SK-N-SH (cell line): ENCODE results near the gene NAXE.

Experiments
- EP300 ChIP-seq, 2 experiments: IDR thresholded peaks; 2 replicates each; pipeline versions ENCODE4 v1.4.0 to v1.6.1; 2012; ENCODE audit warnings: borderline replicate concordance in 1 of 2, low read depth in 1 of 2, low read length in 1 of 2
- EZH2phosphoT487 ChIP-seq: fragments of 200-600 bp; sonication (generic); IDR thresholded peaks from 2 replicates; pipeline ENCODE4 v1.6.1; 2017; ENCODE audit warnings: low read depth, mixed run types, mild to moderate bottlenecking, antibody characterized with exemption, moderate library complexity, borderline replicate concordance
- FOSL2 ChIP-seq: IDR thresholded peaks from 2 replicates; pipeline ENCODE4 v1.4.0; 2012; ENCODE audit warnings: low read depth, mild to moderate bottlenecking, moderate library complexity, borderline replicate concordance
- FOXM1 ChIP-seq: IDR thresholded peaks from 2 replicates; pipeline ENCODE4 v1.4.0; 2012; ENCODE audit warnings: low read depth, mild to moderate bottlenecking
- GABPA ChIP-seq: IDR thresholded peaks from 2 replicates; pipeline ENCODE4 v1.4.0; 2012; ENCODE audit warnings: low read depth, mild to moderate bottlenecking
- GATA2 ChIP-seq: sonication (generic); formaldehyde crosslinking; IDR thresholded peaks from 2 replicates; pipeline ENCODE4 v1.5.0; 2020; ENCODE audit warnings: mild to moderate bottlenecking, missing genetic modification reagents
- RCOR1 ChIP-seq: fragments of 150-350 bp; IDR thresholded peaks from 2 replicates; pipeline ENCODE4 v1.6.1; 2017; ENCODE audit warnings: antibody characterized with exemption, low read length
- RXRA ChIP-seq: IDR thresholded peaks from 2 replicates; pipeline ENCODE4 v1.4.0; 2012; ENCODE audit warnings: low read depth, mild to moderate bottlenecking, borderline replicate concordance
- TAF1 ChIP-seq: IDR thresholded peaks from 2 replicates; pipeline ENCODE4 v1.6.1; 2012; ENCODE audit warnings: low read depth, mild to moderate bottlenecking, low read length, moderate library complexity, borderline replicate concordance
- TEAD4 ChIP-seq: IDR thresholded peaks from 2 replicates; pipeline ENCODE4 v1.4.0; 2012; ENCODE audit warnings: mild to moderate bottlenecking, borderline replicate concordance; ENCODE audit not compliant: insufficient read depth
- USF2 ChIP-seq: fragments of 150-350 bp; IDR thresholded peaks from 2 replicates; pipeline ENCODE4 v1.6.1; 2017; ENCODE audit warnings: antibody characterized with exemption, low read length, low read depth, borderline replicate concordance
- TF ChIP-seq, protein P1 (sequence below): fragments of 200-600 bp; sonication (generic); IDR thresholded peaks from 2 replicates; pipeline ENCODE4 v1.6.1; 2017; ENCODE audit warnings: antibody characterized with exemption, mild to moderate bottlenecking, moderate library complexity
- TF ChIP-seq, protein P2 (sequence below): IDR thresholded peaks from 2 replicates; pipeline ENCODE4 v1.6.1; 2012; ENCODE audit warnings: mild to moderate bottlenecking, low read depth, low read length, moderate library complexity
- TF ChIP-seq, protein P3 (sequence below): IDR thresholded peaks from 2 replicates; pipeline ENCODE4 v1.4.0; 2012; ENCODE audit warnings: low read depth, borderline replicate concordance

- no peak for TF ChIP-seq TAF1
- TF ChIP-seq RCOR1: no peak
- TF ChIP-seq, protein P1, sequence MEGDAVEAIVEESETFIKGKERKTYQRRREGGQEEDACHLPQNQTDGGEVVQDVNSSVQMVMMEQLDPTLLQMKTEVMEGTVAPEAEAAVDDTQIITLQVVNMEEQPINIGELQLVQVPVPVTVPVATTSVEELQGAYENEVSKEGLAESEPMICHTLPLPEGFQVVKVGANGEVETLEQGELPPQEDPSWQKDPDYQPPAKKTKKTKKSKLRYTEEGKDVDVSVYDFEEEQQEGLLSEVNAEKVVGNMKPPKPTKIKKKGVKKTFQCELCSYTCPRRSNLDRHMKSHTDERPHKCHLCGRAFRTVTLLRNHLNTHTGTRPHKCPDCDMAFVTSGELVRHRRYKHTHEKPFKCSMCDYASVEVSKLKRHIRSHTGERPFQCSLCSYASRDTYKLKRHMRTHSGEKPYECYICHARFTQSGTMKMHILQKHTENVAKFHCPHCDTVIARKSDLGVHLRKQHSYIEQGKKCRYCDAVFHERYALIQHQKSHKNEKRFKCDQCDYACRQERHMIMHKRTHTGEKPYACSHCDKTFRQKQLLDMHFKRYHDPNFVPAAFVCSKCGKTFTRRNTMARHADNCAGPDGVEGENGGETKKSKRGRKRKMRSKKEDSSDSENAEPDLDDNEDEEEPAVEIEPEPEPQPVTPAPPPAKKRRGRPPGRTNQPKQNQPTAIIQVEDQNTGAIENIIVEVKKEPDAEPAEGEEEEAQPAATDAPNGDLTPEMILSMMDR: no peak
- no peak for TF ChIP-seq EP300 (IDR thresholded peaks at IDR 0.05; ENCODE audit: borderline replicate concordance in 1 of 2, low read depth in 1 of 2, low read length in 1 of 2)
- TF ChIP-seq, protein P2, sequence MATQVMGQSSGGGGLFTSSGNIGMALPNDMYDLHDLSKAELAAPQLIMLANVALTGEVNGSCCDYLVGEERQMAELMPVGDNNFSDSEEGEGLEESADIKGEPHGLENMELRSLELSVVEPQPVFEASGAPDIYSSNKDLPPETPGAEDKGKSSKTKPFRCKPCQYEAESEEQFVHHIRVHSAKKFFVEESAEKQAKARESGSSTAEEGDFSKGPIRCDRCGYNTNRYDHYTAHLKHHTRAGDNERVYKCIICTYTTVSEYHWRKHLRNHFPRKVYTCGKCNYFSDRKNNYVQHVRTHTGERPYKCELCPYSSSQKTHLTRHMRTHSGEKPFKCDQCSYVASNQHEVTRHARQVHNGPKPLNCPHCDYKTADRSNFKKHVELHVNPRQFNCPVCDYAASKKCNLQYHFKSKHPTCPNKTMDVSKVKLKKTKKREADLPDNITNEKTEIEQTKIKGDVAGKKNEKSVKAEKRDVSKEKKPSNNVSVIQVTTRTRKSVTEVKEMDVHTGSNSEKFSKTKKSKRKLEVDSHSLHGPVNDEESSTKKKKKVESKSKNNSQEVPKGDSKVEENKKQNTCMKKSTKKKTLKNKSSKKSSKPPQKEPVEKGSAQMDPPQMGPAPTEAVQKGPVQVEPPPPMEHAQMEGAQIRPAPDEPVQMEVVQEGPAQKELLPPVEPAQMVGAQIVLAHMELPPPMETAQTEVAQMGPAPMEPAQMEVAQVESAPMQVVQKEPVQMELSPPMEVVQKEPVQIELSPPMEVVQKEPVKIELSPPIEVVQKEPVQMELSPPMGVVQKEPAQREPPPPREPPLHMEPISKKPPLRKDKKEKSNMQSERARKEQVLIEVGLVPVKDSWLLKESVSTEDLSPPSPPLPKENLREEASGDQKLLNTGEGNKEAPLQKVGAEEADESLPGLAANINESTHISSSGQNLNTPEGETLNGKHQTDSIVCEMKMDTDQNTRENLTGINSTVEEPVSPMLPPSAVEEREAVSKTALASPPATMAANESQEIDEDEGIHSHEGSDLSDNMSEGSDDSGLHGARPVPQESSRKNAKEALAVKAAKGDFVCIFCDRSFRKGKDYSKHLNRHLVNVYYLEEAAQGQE: no peak
- no peak for TF ChIP-seq FOSL2
- TF ChIP-seq, protein P3, sequence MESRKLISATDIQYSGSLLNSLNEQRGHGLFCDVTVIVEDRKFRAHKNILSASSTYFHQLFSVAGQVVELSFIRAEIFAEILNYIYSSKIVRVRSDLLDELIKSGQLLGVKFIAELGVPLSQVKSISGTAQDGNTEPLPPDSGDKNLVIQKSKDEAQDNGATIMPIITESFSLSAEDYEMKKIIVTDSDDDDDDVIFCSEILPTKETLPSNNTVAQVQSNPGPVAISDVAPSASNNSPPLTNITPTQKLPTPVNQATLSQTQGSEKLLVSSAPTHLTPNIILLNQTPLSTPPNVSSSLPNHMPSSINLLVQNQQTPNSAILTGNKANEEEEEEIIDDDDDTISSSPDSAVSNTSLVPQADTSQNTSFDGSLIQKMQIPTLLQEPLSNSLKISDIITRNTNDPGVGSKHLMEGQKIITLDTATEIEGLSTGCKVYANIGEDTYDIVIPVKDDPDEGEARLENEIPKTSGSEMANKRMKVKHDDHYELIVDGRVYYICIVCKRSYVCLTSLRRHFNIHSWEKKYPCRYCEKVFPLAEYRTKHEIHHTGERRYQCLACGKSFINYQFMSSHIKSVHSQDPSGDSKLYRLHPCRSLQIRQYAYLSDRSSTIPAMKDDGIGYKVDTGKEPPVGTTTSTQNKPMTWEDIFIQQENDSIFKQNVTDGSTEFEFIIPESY: no peak
- no peak for TF ChIP-seq EZH2phosphoT487
- no peak for TF ChIP-seq RXRA
- no peak for TF ChIP-seq GATA2 (CRISPR knock-in tag)
- TF ChIP-seq FOXM1: no peak
- TF ChIP-seq USF2: no peak
- TF ChIP-seq GABPA: no peak
- no peak for TF ChIP-seq TEAD4
These were observed 6.5 kb downstream of the NAXE start for GRCh38 chr1:156598125-156598524.
